HG03196 (cell line): ENCODE measurements around the gene GALNT4.

Experiments
- ATAC-seq: cut with Tn5 transposase; IDR thresholded peaks from one replicate; pipeline ENCODE4 v1.9.1; 2021; ENCODE audit not compliant: unreplicated experiment

Gene GALNT4

GRCh38 chr12:89537389-89537788 lies 12.8 kb upstream of the GALNT4 start:
- ATAC-seq = no peak

GRCh38 chr12:89529738-89530137 lies 5.1 kb upstream of the GALNT4 start:
- no peak for ATAC-seq

GRCh38 chr12:89528434-89528833 lies 3.8 kb upstream of the GALNT4 start:
- ATAC-seq = no peak

GRCh38 chr12:89525824-89526770 lies 1.5 kb upstream of the GALNT4 start, which contains the start of gene POC1B:
POC1B (minus strand) TSS chr12:89526047; CDS start chr12:89525895, 152 bp downstream.
- peak; percentile 63 for ATAC-seq

GRCh38 chr12:89525305-89525823 lies 768 bp upstream of the GALNT4 start:
- peak; percentile 31 for ATAC-seq

GRCh38 chr12:89523843-89524540 lies 604 bp downstream of the GALNT4 start:
- no peak for ATAC-seq

GRCh38 chr12:89523393-89523792 lies 1.2 kb downstream of the GALNT4 start:
- ATAC-seq = no peak

GRCh38 chr12:89521364-89522223 lies 3.0 kb downstream of the GALNT4 start:
- ATAC-seq = no peak

GRCh38 chr12:89517720-89518119 lies 6.9 kb downstream of the GALNT4 start:
- no peak for ATAC-seq

GRCh38 chr12:89516633-89517032 lies 8.0 kb downstream of the GALNT4 start:
- ATAC-seq = no peak

- ATAC-seq = peak; percentile 88
Observed at GRCh38 chr12:89514751-89515150, 9.8 kb downstream of the GALNT4 start.

GRCh38 chr12:89513544-89513943 lies 11.1 kb downstream of the GALNT4 start:
- ATAC-seq = no peak

GRCh38 chr12:89507015-89507824 lies 17.4 kb downstream of the GALNT4 start:
- no peak for ATAC-seq

- ATAC-seq = no peak
Observed at GRCh38 chr12:89506050-89506449, 18.5 kb downstream of the GALNT4 start.

- no peak for ATAC-seq
Observed at GRCh38 chr12:89504560-89505346, 19.8 kb downstream of the GALNT4 start.

- no peak for ATAC-seq
Observed at GRCh38 chr12:89501793-89502192, 22.8 kb downstream of the GALNT4 start.

- no peak for ATAC-seq
Observed at GRCh38 chr12:89499857-89500256, 24.7 kb downstream of the GALNT4 start.

- ATAC-seq = no peak
Observed at GRCh38 chr12:89497467-89497866, 27.1 kb downstream of the GALNT4 start.

GRCh38 chr12:89497005-89497404 lies 27.6 kb downstream of the GALNT4 start:
- no peak for ATAC-seq
